ENCODE data around the gene UBE2QL1. TPM values are rescaled to one million over a fixed set of nuclear protein-coding genes. Genes with fewer than 3 reads are reported as not detected.

UBE2QL1 gene
- total RNA-seq (1 to 10 TPM in 1 of 5 donors, under 1 TPM in 3, not detected in 1; 0.58 to 6.1 (median 0.91) TPM), polyA plus RNA-seq (1 to 10 TPM in 2 of 3 donors, under 1 TPM in 1; 0.95 to 2.7 (median 2.3) TPM)
- long read RNA-seq, donor 1: 0 reads
- long read RNA-seq, donor 2: 0 reads
- long read RNA-seq, donor 3, full-length matches to known transcripts: 4 of 4 reads
- long read RNA-seq, donor 3, partial matches to known transcripts: 0 of 4 reads
- long read RNA-seq, donor 3, other reads (novel, unspliced or antisense): 0 of 4 reads
- long read RNA-seq, donor 4: 0 reads
- long read RNA-seq, donor 5, full-length matches to known transcripts: 1 of 1 reads
- long read RNA-seq, donor 5, partial matches to known transcripts: 0 of 1 reads
- long read RNA-seq, donor 5, other reads (novel, unspliced or antisense): 0 of 1 reads
- long read RNA-seq, donor 6, full-length matches to known transcripts: 4 of 4 reads
- long read RNA-seq, donor 6, partial matches to known transcripts: 0 of 4 reads
- long read RNA-seq, donor 6, other reads (novel, unspliced or antisense): 0 of 4 reads
- long read RNA-seq, donor 7: 0 reads
- long read RNA-seq, donor 8, full-length matches to known transcripts: 1 of 1 reads
- long read RNA-seq, donor 8, partial matches to known transcripts: 0 of 1 reads
- long read RNA-seq, donor 8, other reads (novel, unspliced or antisense): 0 of 1 reads
- long read RNA-seq, donor 9, full-length matches to known transcripts: 2 of 2 reads
- long read RNA-seq, donor 9, partial matches to known transcripts: 0 of 2 reads
- long read RNA-seq, donor 9, other reads (novel, unspliced or antisense): 0 of 2 reads
- long read RNA-seq, donor 10: 0 reads

GRCh38 chr5:6448622-6449464, at the start of gene UBE2QL1:
UBE2QL1 (plus strand) TSS chr5:6448859; CDS start chr5:6448894, 35 bp downstream.
- H3K27me3 ChIP-seq: peaks cover 0 to 35% (median 30%) of the 10 kb centered on the region in 3 donors
- 1 to 2% (median 1%) methylated on average over 28 to 97 of the region's 103 CpGs for WGBS, 5 donors
- intact Hi-C loops (cut with DNase I; ENCODE audit: low total_unique reads): no loop called here
- no peaks in the 10 kb centered on the region for H3K36me3 ChIP-seq
- H3K9me3 ChIP-seq: no peaks in the 10 kb centered on the region
- peak within 1 kb of the TSS; percentile 50 to 59 (median 56) for H3K4me3 ChIP-seq
- peak; percentile 32 to 60 for DNase-seq
- TF ChIP-seq POLR2A (IDR thresholded peaks at IDR 0.05): no peak
- TF ChIP-seq EP300 (IDR thresholded peaks at IDR 0.05): no peak
- no peak for TF ChIP-seq POLR2AphosphoS5 (IDR thresholded peaks at IDR 0.05)
- TF ChIP-seq CTCF (IDR thresholded peaks at IDR 0.05): no peak
- peak within 1 kb of the TSS in 2 of 5 donors; percentile 24 to 64 for H3K27ac ChIP-seq
- peaks cover 5 to 37% (median 15%) of the 10 kb centered on the region in 4 donors for H3K4me1 ChIP-seq

- H3K27me3 ChIP-seq: peaks cover 0 to 1% (median 0%) of the 10 kb centered on the region in 3 donors
- H3K4me3 ChIP-seq: no peak overlapping the region
- no peaks in the 10 kb centered on the region for H3K4me1 ChIP-seq
- intact Hi-C loops (cut with DNase I; ENCODE audit: low total_unique reads): no loop called here
- no peak for DNase-seq
- no peaks in the 10 kb centered on the region for H3K36me3 ChIP-seq
- H3K27ac ChIP-seq: no peak overlapping the region
- H3K9me3 ChIP-seq: no peaks in the 10 kb centered on the region
- WGBS, 5 donors: 69 to 83% (median 78%) methylated on average over 13 of the region's 13 CpGs
- TF ChIP-seq POLR2AphosphoS5 (IDR thresholded peaks at IDR 0.05) (no peak), CTCF (IDR thresholded peaks at IDR 0.05) (no peak), EP300 (IDR thresholded peaks at IDR 0.05) (no peak), POLR2A (IDR thresholded peaks at IDR 0.05) (no peak)
These were observed 48.4 kb upstream of the UBE2QL1 start for GRCh38 chr5:6399980-6400910.

GRCh38 chr5:6401410-6401809, 47.2 kb upstream of the UBE2QL1 start:
- TF ChIP-seq EP300 (IDR thresholded peaks at IDR 0.05) (no peak), POLR2A (IDR thresholded peaks at IDR 0.05) (no peak), POLR2AphosphoS5 (IDR thresholded peaks at IDR 0.05) (no peak), CTCF (IDR thresholded peaks at IDR 0.05) (no peak)
- no peaks in the 10 kb centered on the region for H3K9me3 ChIP-seq
- no peak overlapping the region for H3K4me3 ChIP-seq
- H3K4me1 ChIP-seq: no peaks in the 10 kb centered on the region
- intact Hi-C loops (cut with DNase I; ENCODE audit: low total_unique reads): no loop called here
- H3K27me3 ChIP-seq: no peaks in the 10 kb centered on the region
- H3K36me3 ChIP-seq: no peaks in the 10 kb centered on the region
- H3K27ac ChIP-seq: no peak overlapping the region
- no peak for DNase-seq
- 57 to 72% (median 65%) methylated on average over 2 of the region's 2 CpGs for WGBS, 5 donors
